ENCODE data around the gene PCBP3.

- TF ChIP-seq CTCF (IDR thresholded peaks at IDR 0.05 in 4 of 5, conservative IDR thresholded peaks at IDR 0.05 in 1 of 5) = no peak
- no peak for TF ChIP-seq POLR2A (IDR thresholded peaks at IDR 0.05)
Measured at GRCh38 chr21:45836268-45836655, 192.7 kb downstream of the PCBP3 start.

All from gastrocnemius medialis (tissue), 4 donors.